GM06990 (cell line): ENCODE data around the gene SLX1A.
A peak's percentile ranks its signal among the peaks of the same experiment; 100 is the strongest.
"Not testable (repeated sequence)": the region's sequence is repeated elsewhere in the genome, so short reads cannot be mapped to it uniquely, and the experiment has no call there.

Experiments
- DNase-seq: peaks from one replicate; pipeline ENCODE4 v3.0.0-alpha.2; 2011; ENCODE audit not compliant: insufficient read length; ENCODE audit errors: extremely low read depth
- H3K27me3 ChIP-seq: replicated peaks from 2 replicates; pipeline ENCODE4 v1.6.0; 2011; ENCODE audit warnings: low read length; ENCODE audit not compliant: control insufficient read depth, insufficient read depth
- H3K36me3 ChIP-seq: 2 replicates; pipeline ENCODE4 v1.5.1; 2011; ENCODE audit warnings: low read length; ENCODE audit not compliant: control insufficient read depth, insufficient read depth
- H3K4me3 ChIP-seq: replicated peaks from 2 replicates; pipeline ENCODE4 v1.5.1; 2011; ENCODE audit warnings: low read depth, mild to moderate bottlenecking, control low read depth, low read length
- CTCF ChIP-seq: IDR thresholded peaks from 2 replicates; pipeline ENCODE4 v1.5.1; 2011; ENCODE audit warnings: low read length, control low read depth, mild to moderate bottlenecking, inconsistent platforms; ENCODE audit not compliant: insufficient read depth, poor library complexity, severe bottlenecking

Gene SLX1A

GRCh38 chr16:30186782-30187555, 6.7 kb upstream of the SLX1A start:
- DNase-seq = peak; percentile 79
- Histone ChIP-seq H3K27me3 (no peaks in the 10 kb centered on the region), H3K4me3 (peak overlapping the region; percentile 100), H3K36me3 (peaks cover 36% of the 10 kb centered on the region)
- TF ChIP-seq CTCF = peak; percentile 86

GRCh38 chr16:30187556-30187865, 6.2 kb upstream of the SLX1A start:
- H3K36me3 ChIP-seq = peaks cover 36% of the 10 kb centered on the region
- TF ChIP-seq CTCF = no peak
- DNase-seq = no peak
- no peaks in the 10 kb centered on the region for H3K27me3 ChIP-seq
- peak overlapping the region; percentile 100 for H3K4me3 ChIP-seq

- no peak for DNase-seq
- no peak for TF ChIP-seq CTCF
- Histone ChIP-seq H3K27me3 (no peaks in the 10 kb centered on the region), H3K4me3 (no peak overlapping the region; the same call in 1 of the 2 replicates), H3K36me3 (peaks cover 36% of the 10 kb centered on the region)
Measured at GRCh38 chr16:30187971-30188561, 5.6 kb upstream of the SLX1A start.

- not testable (repeated sequence) for DNase-seq
Measured at GRCh38 chr16:30191158-30191557, 2.5 kb upstream of the SLX1A start.

GRCh38 chr16:30193098-30193497, 577 bp upstream of the SLX1A start:
- not testable (repeated sequence) for H3K4me3 ChIP-seq, H3K36me3 ChIP-seq, H3K27me3 ChIP-seq, DNase-seq

More at GRCh38 chr16:30191158-30191557, 2.5 kb upstream of the SLX1A start:
- not testable (repeated sequence) for H3K27me3 ChIP-seq, H3K4me3 ChIP-seq
- peaks cover 21% of the 10 kb centered on the region for H3K36me3 ChIP-seq

GRCh38 chr16:30194172-30194925, 674 bp downstream of the SLX1A start:
- not testable (repeated sequence) for H3K36me3 ChIP-seq, H3K27me3 ChIP-seq, DNase-seq
- peak overlapping the region; percentile 63 for H3K4me3 ChIP-seq

- not testable (repeated sequence) for H3K36me3 ChIP-seq, DNase-seq, H3K4me3 ChIP-seq, H3K27me3 ChIP-seq
Measured at GRCh38 chr16:30197001-30197400, 3.3 kb downstream of the SLX1A start.

- H3K27me3 ChIP-seq, H3K36me3 ChIP-seq, H3K4me3 ChIP-seq, DNase-seq: not testable (repeated sequence)
Measured at GRCh38 chr16:30199049-30199448, 5.4 kb downstream of the SLX1A start, which contains the start of gene SULT1A3. Gene SULT1A3 (plus strand): TSS chr16:30199255. CDS start chr16:30200729, 1,474 bp downstream.

GRCh38 chr16:30199608-30200343, 6.1 kb downstream of the SLX1A start:
- DNase-seq, H3K4me3 ChIP-seq, H3K36me3 ChIP-seq, H3K27me3 ChIP-seq: not testable (repeated sequence)

GRCh38 chr16:30205541-30206236, 12.0 kb downstream of the SLX1A start:
- not testable (repeated sequence) for H3K27me3 ChIP-seq, H3K36me3 ChIP-seq, DNase-seq
- peak overlapping the region; percentile 46 for H3K4me3 ChIP-seq
